ENCODE measurements around the gene ADCY7. TPM values are rescaled to one million over a fixed set of nuclear protein-coding genes. Genes with fewer than 3 reads are reported as not detected.
A peak's percentile ranks its signal among the peaks of the same experiment; 100 is the strongest.

The ADCY7 gene
- total and polyA plus RNA-seq, 2 of the 4 experiments (the other 2 are of a cell fraction): 15.2 to 17.1 TPM

DNA sequence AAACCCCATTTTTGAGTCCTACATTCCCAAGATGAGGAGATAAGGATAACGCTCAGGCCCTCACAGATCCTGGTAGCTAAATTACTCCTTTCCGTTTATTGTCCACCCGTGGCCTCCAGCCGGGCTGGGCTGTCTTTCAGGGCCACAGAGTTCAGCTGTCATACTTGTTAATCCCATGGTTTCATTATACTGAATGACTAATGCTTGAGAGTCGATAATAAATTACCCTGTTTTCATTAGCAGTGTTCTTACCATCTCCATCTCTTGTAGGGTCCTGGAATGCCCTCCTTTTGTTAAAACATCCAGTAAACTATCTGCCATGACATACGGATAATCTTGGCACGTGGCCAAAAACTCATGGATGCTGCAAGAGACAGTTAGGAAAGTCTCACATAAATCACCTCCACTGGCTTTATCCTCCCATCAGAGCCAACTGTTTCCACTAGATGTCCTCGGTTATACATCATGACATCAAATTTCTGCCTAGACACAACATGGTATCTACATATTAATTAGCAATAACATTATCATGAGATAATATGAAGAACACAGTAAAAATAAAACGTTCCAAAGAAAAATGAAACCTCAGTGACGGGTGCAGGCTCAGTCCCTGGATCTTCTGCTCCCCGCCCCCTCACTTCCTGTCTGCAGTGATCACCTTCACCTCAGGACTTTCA, 57.1 kb downstream of the ADCY7 start:
- Histone ChIP-seq H3K14ac (replicated peaks; ENCODE audit: low read depth, low read length) (no peak overlapping the region), H2BK120ac (ENCODE audit: low read depth, low read length) (no peak overlapping the region), H2AFZ (replicated peaks; ENCODE audit: low read length, poor library complexity) (no peak overlapping the region), H3K4ac (ENCODE audit: low read depth, low read length) (no peak overlapping the region), H2BK20ac (ENCODE audit: low read depth, low read length) (no peak overlapping the region), H4K8ac (ENCODE audit: low read depth in 2 of 2, low read length in 2 of 2) (no peak overlapping the region), H4K91ac (ENCODE audit: insufficient read depth, low read depth, low read length) (no peak overlapping the region), H2BK5ac (ENCODE audit: low read depth, low read length, poor library complexity, severe bottlenecking) (no peak overlapping the region), H4K20me1 (ENCODE audit: insufficient read depth, low read length) (peaks cover 9% of the 10 kb centered on the region; the same call in 1 of the 2 replicates), H3K27ac (ENCODE audit: insufficient read depth, low read length) (no peak overlapping the region), H3K9ac (ENCODE audit: low read depth, low read length) (no peak overlapping the region), H4K5ac (ENCODE audit: low read depth, low read length) (no peak overlapping the region), H3K18ac (ENCODE audit: low read depth, low read length) (no peak overlapping the region), H3K9me1 (ENCODE audit: insufficient read depth, low read length) (peaks cover 5% of the 10 kb centered on the region; the same call in 1 of the 2 replicates), H3K79me1 (ENCODE audit: low read depth in 1 of 2, low read length in 2 of 2) (peaks cover 6 to 9% of the 10 kb centered on the region in 2 experiments; a peak in 2 of 4 replicates), H2BK15ac (ENCODE audit: low read depth, low read length) (no peak overlapping the region), H3K4me3 (ENCODE audit: insufficient read depth, low read depth, low read length) (no peak overlapping the region), H3K27me3 (ENCODE audit: control insufficient read depth, insufficient read depth, low read length) (no peaks in the 10 kb centered on the region), H3K36me3 (ENCODE audit: control insufficient read depth, insufficient read depth, low read length) (peaks cover 29% of the 10 kb centered on the region), H3K9me3 (ENCODE audit: control insufficient read depth, insufficient read depth, low read length) (no peaks in the 10 kb centered on the region), H3K56ac (ENCODE audit: extremely low read depth, insufficient read depth, low read length) (no peak overlapping the region), H2AK9ac (replicated peaks; ENCODE audit: low read depth, low read length, poor library complexity) (no peak overlapping the region), H3K4me2 (ENCODE audit: low read depth, low read length) (no peak overlapping the region), H3K4me1 (ENCODE audit: control insufficient read depth, insufficient read depth, low read length) (no peaks in the 10 kb centered on the region), H2AK5ac (ENCODE audit: low read depth, low read length) (no peak overlapping the region), H3K23ac (ENCODE audit: low read depth, low read length) (no peak overlapping the region)
- ATAC-seq (ENCODE audit: low read depth) (peak; percentile 61; the same call in 1 of the 2 replicates), DNase-seq (peak; percentile 56)
- in situ Hi-C loops (cut with MboI; ENCODE audit: low sequenced_read_pairs): no loop called here
- POLR2A ChIA-PET (ENCODE audit: unreplicated experiment): no interaction called here
- 65% methylated on average over 6 of the region's 11 CpGs; no CpG with 5 or more reads in 1 of the 2 experiments for WGBS, 2 experiments (ENCODE audit: extremely low coverage in 2 of 2, insufficient read length in 1 of 2)
- BruUV-seq (replicated peaks): no TSS peak
- CTCF ChIA-PET: interaction anchor here (1.5 kb wide), 1 partner anchor 342 kb away, joined by 7 read pairs; no protein-coding TSS in a partner anchor
- TF ChIP-seq, protein P1, sequence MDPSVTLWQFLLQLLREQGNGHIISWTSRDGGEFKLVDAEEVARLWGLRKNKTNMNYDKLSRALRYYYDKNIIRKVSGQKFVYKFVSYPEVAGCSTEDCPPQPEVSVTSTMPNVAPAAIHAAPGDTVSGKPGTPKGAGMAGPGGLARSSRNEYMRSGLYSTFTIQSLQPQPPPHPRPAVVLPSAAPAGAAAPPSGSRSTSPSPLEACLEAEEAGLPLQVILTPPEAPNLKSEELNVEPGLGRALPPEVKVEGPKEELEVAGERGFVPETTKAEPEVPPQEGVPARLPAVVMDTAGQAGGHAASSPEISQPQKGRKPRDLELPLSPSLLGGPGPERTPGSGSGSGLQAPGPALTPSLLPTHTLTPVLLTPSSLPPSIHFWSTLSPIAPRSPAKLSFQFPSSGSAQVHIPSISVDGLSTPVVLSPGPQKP (IDR thresholded peaks at IDR 0.05; ENCODE audit: borderline replicate concordance, low read depth, low read length): no peak
- no peak for TF ChIP-seq MAFK (IDR thresholded peaks at IDR 0.05; ENCODE audit: low read depth, low read length)
- no peak for TF ChIP-seq USF2 (IDR thresholded peaks at IDR 0.05; ENCODE audit: low read depth, low read length)
- TF ChIP-seq CEBPB (IDR thresholded peaks at IDR 0.05; ENCODE audit: low read depth, low read length): peak; percentile 6; the same call in 1 of the 2 replicates
- no peak for TF ChIP-seq POLR2A (IDR thresholded peaks at IDR 0.05; ENCODE audit: low read depth, low read length)
- no peak for TF ChIP-seq MXI1 (IDR thresholded peaks at IDR 0.05; ENCODE audit: borderline replicate concordance, low read depth, low read length)
- TF ChIP-seq FOS (IDR thresholded peaks at IDR 0.05; ENCODE audit: low read depth, low read length): no peak
- TF ChIP-seq CTCF (conservative IDR thresholded peaks at IDR 0.05; ENCODE audit: low read depth, low read length): peak; percentile 46
- TF ChIP-seq SMC3 (IDR thresholded peaks at IDR 0.05; ENCODE audit: low read depth, low read length): peak; percentile 19; the same call in 1 of the 2 replicates
- TF ChIP-seq RAD21 (IDR thresholded peaks at IDR 0.05; ENCODE audit: low read length): peak; percentile 26; the same call in 1 of the 2 replicates
- dilution Hi-C loops (cut with HindIII; ENCODE audit: low sequenced_read_pairs, unreplicated experiment): no loop called here
- intact Hi-C loops (cut with micrococcal nuclease): loop anchor here (1.0 to 5.0 kb wide), 2 partner anchors 342 to 484 kb away; no protein-coding TSS in a partner anchor

Data from IMR-90 (cell line).